IPS DF 19.7 (cell line): ENCODE measurements around the gene BEGAIN.

ENCODE experiments used
- DNase-seq: peaks from one replicate; pipeline ENCODE4 v3.0.0-alpha.2; 2013; ENCODE audit warnings: low read depth, low spot score

Gene BEGAIN

GRCh38 chr14:100582496-100583165 is 4.6 kb downstream of the BEGAIN start:
- no peak for DNase-seq

- DNase-seq: no peak
These were observed 5.7 kb downstream of the BEGAIN start for GRCh38 chr14:100581228-100582145.

GRCh38 chr14:100580316-100581227 is 6.6 kb downstream of the BEGAIN start:
- no peak for DNase-seq

- DNase-seq: no peak
These were observed 8.7 kb downstream of the BEGAIN start for GRCh38 chr14:100578552-100578951.

- DNase-seq: no peak
These were observed 9.2 kb downstream of the BEGAIN start for GRCh38 chr14:100577986-100578431.

DNA sequence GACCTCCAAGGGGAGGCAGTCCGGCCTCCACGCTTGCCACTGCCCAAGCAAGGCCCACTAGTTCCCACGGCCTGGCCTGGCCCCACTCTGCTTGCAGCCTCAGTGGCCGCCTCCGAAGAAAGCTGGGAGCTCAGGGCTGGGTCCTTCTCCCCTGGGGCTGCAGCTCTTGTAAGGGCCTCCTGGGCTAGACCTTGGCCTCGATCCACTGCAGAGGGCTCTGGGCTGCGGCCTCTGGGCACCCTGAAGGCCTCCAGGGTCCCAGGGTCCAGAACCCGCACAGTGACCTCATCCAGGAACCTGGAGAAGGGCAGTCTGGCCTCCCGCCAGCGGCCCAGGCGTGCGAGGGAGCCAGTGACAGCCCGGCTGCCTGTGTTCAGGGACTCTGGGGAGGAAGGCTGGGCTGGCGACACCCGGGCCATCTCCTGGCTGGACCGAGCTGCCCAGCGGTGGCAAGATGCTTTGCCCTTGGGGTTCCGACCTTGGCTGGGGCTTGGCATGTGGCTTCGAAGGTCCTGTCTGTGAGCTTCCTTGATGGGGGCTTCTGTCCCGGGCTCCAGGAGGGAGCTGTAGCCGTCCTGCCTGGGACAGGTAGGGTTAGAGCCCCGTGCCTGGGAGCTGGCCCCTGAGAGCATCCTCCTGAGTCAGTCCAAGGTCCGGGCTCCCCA is 9.8 kb downstream of the BEGAIN start:
- DNase-seq: no peak

DNA sequence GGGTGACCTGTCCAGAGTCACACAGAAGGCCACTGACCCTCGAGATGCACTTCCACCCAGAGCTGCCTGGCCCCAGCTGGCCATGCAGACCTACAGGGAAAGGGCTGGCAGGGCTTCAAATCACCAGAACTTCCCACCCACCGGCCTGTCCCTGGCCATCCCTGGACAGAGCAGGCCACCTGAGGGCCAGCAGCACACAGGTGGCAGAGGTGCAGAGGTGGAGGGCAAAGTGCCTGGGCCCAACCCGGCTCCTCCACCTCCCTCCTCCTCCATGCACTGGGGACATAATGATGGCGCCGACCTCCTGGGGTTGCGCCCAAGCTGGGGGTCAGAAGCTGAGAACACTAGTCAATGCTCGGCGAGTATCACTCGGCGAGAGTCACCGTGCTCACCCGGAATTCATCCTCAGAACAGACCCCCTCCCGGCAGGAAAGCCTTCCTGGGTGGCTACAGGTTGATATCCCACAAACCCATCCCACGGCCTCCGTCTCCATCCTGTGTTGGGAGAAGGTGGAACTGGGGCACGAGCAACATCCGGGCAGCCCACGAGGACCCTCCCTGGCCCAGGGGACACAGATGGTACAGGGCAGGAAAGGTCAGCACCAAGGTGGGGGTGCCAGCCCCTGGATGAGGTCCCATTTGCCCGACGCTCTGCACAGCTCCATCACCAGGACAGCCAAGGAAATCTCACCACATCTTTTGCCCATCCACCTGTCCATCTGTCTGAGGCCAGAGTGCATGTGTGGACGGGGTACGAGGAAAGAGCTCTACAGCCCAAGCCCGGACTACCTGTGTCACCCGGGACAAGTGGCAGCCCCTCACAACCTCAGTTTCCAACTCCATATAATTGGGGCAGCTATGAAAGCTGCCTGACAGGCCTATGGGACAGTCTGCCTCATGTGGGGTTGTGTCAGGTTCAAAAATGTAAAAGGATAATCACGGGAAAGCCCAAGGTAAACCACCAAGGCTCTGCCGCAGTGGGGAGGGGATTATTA is 10.8 kb downstream of the BEGAIN start:
- no peak for DNase-seq

DNA sequence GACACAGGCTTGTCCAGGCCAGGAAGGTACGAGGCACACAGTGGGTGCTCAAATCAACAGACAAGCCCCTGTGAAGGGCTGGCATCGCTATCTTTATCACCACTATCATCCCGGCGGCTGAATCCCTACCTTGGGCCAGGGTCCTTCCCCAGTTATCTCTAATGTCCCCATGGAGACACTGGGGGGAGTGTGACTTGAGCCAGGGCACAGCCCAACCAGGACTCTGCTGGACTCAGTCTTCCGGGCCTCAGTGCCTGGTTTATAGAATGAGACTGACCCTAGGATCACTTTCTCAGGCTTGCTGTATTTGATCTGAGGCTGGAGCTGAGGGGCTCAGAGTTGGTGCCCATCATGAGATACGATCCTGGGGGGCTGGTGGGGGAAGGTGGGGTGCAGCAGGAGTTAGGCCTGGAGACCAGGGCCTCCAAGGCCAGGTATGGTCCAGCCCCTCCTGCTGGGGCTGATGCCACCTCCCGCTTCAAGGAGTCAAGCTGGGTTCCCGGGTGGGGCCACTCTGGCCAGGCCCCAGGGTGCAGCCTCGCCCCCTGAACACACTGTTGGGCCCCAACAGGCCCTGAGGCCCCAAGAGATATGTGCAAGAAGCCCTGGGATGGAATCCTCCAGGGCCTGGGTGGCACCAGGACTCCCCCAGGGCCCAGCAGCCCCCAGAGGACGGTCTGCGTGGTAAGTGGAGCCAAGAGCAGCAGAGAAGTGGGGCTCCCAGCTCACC is 11.8 kb downstream of the BEGAIN start:
- no peak for DNase-seq

DNA sequence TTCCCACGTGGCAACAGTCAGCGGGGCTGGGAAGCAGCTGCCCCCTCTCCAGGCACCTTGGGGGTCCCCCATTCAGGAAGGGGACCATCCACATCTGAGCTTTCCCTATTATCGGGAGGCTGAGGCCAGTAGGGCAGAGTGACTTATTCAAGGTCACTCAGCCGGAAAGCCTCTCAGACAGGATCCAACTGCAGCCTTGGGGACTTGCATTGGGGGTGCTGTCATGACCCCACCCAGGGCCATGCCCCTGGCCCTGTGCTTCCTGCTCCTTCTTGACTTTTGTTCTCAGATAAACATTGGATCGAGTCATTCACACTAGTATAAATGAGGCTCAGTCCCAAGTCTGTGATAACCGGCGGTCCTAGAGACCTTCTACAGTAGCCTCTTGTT is 12.6 kb downstream of the BEGAIN start:
- no peak for DNase-seq

DNA sequence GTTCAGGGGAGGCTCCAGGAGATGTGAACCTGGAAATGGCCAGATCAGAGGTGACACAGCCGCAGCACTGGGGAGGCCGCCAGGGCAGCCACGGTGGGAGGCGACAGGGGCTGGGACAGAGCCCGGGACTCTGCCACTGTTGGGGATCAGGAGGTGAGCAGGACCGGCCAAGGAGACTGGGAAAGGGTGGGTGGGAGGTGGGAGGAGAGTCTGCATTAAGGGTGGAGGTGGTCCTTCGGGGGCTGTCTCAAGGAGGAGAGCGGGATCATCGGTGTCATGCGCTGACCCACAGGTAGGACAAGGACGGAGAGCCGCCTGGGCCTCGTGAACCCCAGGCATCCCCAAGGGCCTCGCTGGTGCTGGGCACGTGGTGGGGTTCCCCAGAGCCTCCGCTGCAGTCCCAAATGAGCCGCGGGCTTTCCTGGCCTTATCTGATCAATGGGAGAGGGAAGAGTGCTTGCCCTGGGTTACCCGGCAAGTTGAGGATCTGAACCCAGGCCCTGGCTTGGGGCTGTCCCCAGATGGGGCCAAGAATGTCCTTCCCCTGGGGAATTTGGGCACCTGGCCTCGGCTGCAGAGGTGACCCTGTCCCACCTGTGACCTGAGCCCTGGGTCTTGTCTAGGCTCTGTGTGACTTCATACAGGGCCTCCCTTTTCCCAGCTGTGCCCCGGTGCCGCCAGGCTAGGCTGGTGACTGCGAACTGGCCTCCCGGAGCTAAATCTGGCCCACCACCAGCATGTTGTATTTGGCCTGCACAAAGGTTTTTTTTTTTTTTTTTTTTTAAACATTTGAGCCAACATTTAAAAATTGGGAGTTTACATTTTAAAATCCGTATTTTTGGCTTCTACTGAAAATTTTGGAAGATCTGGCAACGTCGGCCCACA is 13.2 kb downstream of the BEGAIN start:
- DNase-seq: no peak

GRCh38 chr14:100573002-100573756 is 14.0 kb downstream of the BEGAIN start:
- no peak for DNase-seq

- no peak for DNase-seq
These were observed 14.7 kb downstream of the BEGAIN start for GRCh38 chr14:100572543-100572942.

DNA sequence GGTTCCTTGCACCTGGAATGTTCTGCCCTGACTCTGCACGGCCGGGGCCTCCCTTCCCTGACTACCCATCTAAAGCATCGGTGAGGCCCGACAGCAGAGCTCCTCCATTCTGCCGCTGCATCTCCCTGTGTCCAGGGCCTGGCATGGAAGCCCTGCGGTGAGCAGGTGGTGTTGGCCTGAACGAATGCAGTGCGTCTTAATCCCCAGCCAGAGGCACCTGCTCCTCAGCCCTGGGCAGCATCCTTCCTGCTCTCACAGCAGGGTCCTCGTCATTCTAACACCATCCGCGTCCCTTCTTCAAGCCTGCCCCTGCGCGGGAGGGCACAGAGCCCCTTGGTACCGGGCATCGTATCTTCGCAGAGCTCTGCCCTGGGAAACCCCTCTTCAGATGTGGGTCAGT is 15.4 kb downstream of the BEGAIN start:
- DNase-seq: no peak

GRCh38 chr14:100570726-100571454 is 16.3 kb downstream of the BEGAIN start:
- no peak for DNase-seq

- no peak for DNase-seq
These were observed 17.4 kb downstream of the BEGAIN start for GRCh38 chr14:100569734-100570286.

GRCh38 chr14:100568998-100569733 is 18.1 kb downstream of the BEGAIN start:
- no peak for DNase-seq
